Measurements from ENCODE around the gene LAMB2.

Gene LAMB2

DNA sequence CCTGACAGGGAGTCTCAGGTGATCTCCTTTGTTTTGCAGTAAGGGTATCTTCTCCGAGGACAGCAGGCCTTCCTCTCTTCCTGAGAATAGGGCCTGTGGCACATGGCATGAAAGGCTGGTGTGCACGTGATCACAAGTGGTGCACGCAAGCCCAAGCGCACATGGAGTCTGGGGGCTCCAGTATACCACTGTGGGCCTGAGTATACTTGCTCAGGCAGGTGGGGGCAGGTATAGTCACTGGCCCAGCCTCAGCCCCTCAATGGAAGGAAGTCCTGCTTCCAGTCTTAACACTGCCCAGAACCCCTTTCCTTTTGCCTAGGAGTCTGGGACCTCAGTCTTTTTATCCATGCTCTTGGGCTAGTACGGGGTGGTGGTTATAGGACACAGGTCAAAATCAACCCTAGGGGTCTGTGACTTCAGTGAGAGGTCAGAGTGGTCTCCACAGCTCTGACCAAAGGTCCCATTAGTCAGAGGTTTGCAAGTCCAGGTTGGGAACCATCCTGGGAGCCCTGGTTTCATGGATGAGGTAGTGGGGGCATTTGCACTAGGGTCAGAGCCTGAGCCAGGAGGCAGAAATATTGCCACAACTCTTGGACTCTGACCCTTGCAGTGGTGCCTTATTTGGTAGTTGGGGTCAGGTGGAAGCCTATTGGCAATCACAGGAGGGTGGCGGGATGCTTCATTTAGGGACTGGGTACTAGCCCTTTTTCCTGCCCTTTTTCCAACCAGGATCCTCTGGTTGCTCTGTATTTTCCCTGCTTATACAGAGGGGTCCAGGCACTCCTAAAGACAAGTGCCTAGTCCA lies 34.1 kb upstream of the LAMB2 start:
- peaks cover 10% of the 10 kb centered on the region for H3K4me1 ChIP-seq
- DNase-seq (ENCODE audit: low spot score in 2 of 2), result no peak
- H3K27me3 ChIP-seq (ENCODE audit: low read depth), result no peaks in the 10 kb centered on the region
- peak overlapping the region; percentile 88 for H3K4me3 ChIP-seq
- no peaks in the 10 kb centered on the region for H3K9me3 ChIP-seq
- H3K36me3 ChIP-seq (replicated peaks), result peaks cover 20% of the 10 kb centered on the region
- in situ Hi-C loops (cut with MboI; ENCODE audit: low sequenced_read_pairs), result loop anchor here (25.0 kb wide), 1 partner anchor 270 kb away; the partner anchor contains the start of gene NICN1

DNA sequence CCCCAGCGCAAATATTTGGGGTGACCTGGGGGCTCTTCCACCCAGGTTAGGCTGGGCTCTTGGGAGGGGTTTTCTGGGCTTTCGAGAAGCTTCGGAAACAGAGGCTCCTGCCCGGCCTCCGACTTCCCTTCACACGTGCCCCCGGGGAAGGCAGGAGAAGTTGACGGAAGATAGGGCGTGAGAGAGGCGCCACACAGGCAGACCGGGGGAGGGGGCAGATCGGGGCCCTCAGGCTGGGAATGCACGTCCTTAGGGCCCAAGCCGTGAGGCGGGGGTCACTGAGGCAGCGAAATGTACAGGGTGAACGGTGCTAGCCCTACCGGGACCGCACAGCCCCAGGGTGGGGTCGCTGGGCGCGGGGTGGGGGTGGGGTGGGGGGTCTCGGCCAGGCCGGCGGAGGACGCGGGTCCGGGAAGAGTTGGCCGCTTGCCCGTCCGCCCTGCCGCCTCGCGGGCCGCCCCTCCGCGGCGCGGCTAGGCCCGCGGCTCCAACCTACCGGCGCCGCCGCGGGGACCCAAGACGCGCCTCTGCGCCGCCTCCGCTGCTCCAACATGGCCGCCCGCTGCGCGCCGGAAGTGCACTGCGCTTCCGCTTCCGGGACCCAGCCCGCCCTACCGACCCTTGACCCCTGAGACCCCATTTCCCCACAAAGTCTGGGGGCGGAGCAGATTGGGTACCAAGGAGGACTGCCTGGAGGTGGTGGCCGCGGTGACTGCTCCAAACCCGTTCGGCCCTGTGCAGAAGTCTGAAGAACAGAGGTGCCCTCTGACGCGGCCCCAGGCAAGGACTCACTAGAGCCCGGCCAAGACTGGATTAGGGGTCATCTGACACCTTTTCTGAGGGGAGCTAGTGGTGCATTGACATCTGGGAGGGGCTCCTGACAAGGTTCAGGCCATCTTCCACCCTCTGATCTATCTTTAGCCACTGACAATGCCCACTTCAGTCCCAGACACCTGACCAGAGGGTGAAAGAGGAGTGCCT lies 33.2 kb upstream of the LAMB2 start, which contains the start of gene CCDC71:
Gene CCDC71, minus strand, starts transcription at position 561 of the 981 bp plus-strand sequence. CDS start 2,123 bp downstream, outside the sequence.
- no peaks in the 10 kb centered on the region for H3K27me3 ChIP-seq (ENCODE audit: low read depth)
- H3K4me1 ChIP-seq, result peaks cover 9% of the 10 kb centered on the region
- peaks cover 20% of the 10 kb centered on the region for H3K36me3 ChIP-seq (replicated peaks)
- in situ Hi-C loops (cut with MboI; ENCODE audit: low sequenced_read_pairs), result loop anchor here (25.0 kb wide), 1 partner anchor 271 kb away; the partner anchor contains the start of gene NICN1
- DNase-seq (ENCODE audit: low spot score in 2 of 2), result peak; percentile 58 to 85
- peak within 1 kb of the TSS; percentile 88 for H3K4me3 ChIP-seq
- no peaks in the 10 kb centered on the region for H3K9me3 ChIP-seq

DNA sequence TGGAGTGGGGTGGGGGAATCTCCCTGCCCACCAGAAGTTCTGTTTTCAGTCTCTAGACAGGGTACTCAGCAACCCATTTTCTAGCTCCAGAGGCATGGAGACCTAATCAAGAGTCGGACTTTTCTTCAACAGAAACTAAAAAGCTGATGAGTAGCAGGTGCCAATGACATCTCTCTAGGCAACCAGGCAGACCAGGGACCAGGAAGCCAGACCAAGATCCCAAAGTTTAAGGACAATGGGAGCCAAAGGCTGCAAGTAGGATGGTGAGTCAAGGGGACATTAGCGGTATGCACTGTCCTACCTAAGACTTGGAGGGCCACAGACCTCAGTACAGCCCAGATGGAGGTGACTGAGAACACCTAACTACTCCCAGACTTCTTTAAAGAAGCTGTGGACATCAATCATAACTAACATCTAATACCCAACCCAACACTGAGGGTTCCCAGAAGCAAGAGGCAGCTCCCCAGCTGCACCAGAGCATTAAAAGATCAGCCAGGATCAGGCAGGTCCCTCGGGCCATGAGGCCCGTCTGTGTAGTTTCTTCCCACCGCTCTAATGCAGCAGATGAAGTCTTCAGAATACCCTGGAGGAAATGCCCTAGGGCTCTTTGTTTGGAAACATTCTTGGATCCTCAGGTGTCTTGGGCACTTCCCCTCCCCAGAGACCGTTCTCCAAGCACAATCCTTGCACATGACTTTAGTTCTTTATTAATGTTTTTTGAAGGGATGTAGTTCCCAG lies 32.3 kb upstream of the LAMB2 start:
- H3K27me3 ChIP-seq (ENCODE audit: low read depth), result no peaks in the 10 kb centered on the region
- in situ Hi-C loops (cut with MboI; ENCODE audit: low sequenced_read_pairs), result loop anchor here (25.0 kb wide), 1 partner anchor 272 kb away; the partner anchor contains the start of gene NICN1
- peaks cover 9% of the 10 kb centered on the region for H3K4me1 ChIP-seq
- H3K9me3 ChIP-seq, result no peaks in the 10 kb centered on the region
- DNase-seq (ENCODE audit: low spot score in 2 of 2), result peak in 1 of 2 experiments; percentile 18
- H3K36me3 ChIP-seq (replicated peaks), result peaks cover 20% of the 10 kb centered on the region
- H3K4me3 ChIP-seq, result peak overlapping the region; percentile 88

DNA sequence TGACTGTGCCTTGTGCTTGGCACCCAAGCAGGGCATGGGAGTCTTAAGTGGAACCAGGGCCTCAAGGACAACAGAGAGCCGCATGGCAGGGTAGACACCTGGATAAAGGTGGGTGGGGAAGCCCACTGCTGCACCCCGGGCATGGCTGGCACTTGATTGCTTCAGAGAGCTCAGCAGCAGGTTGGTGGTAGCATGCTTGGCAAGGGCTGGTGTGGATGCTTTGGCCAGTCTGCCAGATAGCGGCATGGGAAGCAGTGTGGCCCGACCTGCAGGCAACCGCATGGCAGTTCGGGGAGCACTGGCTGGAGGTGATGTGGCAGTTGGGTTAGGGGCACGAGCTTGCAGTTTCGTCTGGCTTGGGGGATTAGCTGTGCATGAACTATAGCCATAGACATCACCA lies 30.8 kb upstream of the LAMB2 start:
- H3K27me3 ChIP-seq (ENCODE audit: low read depth), result no peaks in the 10 kb centered on the region
- H3K9me3 ChIP-seq, result no peaks in the 10 kb centered on the region
- in situ Hi-C loops (cut with MboI; ENCODE audit: low sequenced_read_pairs), result loop anchor here (25.0 kb wide), 1 partner anchor 274 kb away; the partner anchor contains the start of gene NICN1
- peaks cover 20% of the 10 kb centered on the region for H3K36me3 ChIP-seq (replicated peaks)
- DNase-seq (ENCODE audit: low spot score in 2 of 2), result no peak
- no peak overlapping the region for H3K4me3 ChIP-seq
- peaks cover 9% of the 10 kb centered on the region for H3K4me1 ChIP-seq

DNA sequence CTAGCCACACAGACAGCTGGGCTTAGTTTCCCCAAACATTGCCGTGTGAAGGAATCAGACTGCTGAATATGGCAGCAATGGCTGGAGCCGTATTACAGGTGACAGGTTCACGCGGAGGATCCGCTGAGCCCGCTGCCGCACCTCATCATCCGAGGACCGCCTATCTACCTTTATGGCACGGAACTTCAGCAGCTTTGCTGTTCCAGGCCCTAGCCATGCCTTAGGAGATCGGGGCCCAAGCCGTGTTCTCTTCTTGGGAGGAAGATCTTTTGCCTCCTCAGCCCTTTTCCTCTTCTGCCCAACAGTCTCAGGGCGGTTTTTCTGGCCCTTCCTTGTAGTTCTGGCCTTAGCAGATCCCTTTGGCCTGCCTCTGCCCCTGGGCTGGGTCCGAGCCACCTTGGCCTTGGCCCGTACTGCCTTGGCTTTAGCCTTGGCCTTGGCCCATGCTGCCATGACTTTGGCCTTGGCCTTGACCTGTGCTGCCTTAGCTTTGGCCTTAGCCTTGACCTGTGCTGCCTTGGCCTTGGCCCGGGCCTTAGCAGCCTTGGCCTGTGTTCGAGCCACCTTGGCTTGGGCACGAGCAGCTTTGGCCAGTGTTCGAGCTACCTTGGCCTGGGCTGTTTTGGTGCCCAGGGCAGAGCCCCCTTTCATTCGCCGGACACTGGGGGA lies 30.0 kb upstream of the LAMB2 start:
- in situ Hi-C loops (cut with MboI; ENCODE audit: low sequenced_read_pairs), result loop anchor here (25.0 kb wide), 1 partner anchor 274 kb away; the partner anchor contains the start of gene NICN1
- peaks cover 20% of the 10 kb centered on the region for H3K36me3 ChIP-seq (replicated peaks)
- peaks cover 9% of the 10 kb centered on the region for H3K4me1 ChIP-seq
- no peak for DNase-seq (ENCODE audit: low spot score in 2 of 2)
- no peak overlapping the region for H3K4me3 ChIP-seq
- no peaks in the 10 kb centered on the region for H3K27me3 ChIP-seq (ENCODE audit: low read depth)
- H3K9me3 ChIP-seq, result no peaks in the 10 kb centered on the region

DNA sequence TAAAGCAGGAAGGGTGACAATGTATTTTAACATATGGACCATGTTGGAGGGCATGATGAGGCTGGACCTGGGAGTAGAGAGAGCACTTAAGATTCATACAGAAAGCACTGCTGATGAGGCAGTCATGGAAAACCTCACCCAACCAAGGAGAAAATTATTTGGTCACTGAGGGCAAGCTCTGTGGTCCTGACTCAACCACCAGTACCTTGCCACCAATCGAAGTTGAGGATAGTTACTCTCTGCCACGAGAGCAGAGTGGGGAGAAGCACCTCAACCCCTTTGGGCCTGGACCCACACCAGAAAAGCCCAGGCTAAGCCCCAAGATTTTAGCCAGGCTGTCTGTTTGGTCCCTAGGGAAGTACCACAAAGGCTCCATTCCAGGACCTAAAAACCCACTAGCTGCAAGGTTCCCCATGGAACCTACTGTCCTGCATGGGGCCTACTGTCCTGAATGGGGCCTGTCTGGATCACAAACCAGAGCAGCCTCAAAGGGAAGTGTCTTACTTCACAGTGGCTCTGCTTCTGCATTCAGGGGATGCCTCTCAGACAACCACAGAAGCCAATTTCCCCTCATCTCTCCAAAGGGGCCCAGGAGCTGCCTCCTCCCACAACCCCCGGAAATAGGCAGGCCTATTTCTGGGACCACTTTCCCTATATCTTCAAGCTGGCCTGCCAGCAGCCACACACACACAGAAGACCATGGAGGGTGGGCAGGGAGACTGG lies 29.1 kb upstream of the LAMB2 start:
- peaks cover 9% of the 10 kb centered on the region for H3K4me1 ChIP-seq
- in situ Hi-C loops (cut with MboI; ENCODE audit: low sequenced_read_pairs), result loop anchor here (25.0 kb wide), 1 partner anchor 275 kb away; the partner anchor contains the start of gene NICN1
- no peak for DNase-seq (ENCODE audit: low spot score in 2 of 2)

DNA sequence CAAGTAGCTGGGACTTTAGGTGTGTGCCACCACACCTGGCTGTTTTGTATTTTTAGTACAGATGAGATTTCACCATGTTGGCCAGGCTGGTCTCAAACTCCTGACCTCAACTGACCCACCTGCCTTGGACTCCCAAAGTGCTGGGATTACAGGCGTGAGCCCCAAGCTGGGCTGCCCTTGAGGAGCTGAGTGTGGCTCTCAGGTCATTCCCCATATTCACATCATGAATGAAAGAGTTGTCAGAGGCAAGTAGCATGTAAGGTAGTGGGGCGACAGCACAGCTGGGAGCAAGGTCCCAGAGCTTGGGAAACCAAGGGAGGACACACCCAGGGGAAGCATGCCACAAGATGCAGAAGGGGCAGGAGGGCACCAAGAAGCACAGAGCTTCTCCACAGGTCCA lies 28.3 kb upstream of the LAMB2 start:
- H3K27me3 ChIP-seq (ENCODE audit: low read depth), result no peaks in the 10 kb centered on the region
- DNase-seq (ENCODE audit: low spot score in 2 of 2), result no peak
- H3K4me3 ChIP-seq, result no peak overlapping the region
- H3K36me3 ChIP-seq (replicated peaks), result peaks cover 20% of the 10 kb centered on the region
- in situ Hi-C loops (cut with MboI; ENCODE audit: low sequenced_read_pairs), result loop anchor here (25.0 kb wide), 1 partner anchor 276 kb away; the partner anchor contains the start of gene NICN1
- H3K4me1 ChIP-seq, result peaks cover 4% of the 10 kb centered on the region
- no peaks in the 10 kb centered on the region for H3K9me3 ChIP-seq

More for the DNA sequence above, 29.1 kb upstream of the LAMB2 start:
- H3K36me3 ChIP-seq (replicated peaks), result peaks cover 20% of the 10 kb centered on the region
- no peaks in the 10 kb centered on the region for H3K27me3 ChIP-seq (ENCODE audit: low read depth)
- H3K9me3 ChIP-seq, result no peaks in the 10 kb centered on the region
- H3K4me3 ChIP-seq, result no peak overlapping the region

DNA sequence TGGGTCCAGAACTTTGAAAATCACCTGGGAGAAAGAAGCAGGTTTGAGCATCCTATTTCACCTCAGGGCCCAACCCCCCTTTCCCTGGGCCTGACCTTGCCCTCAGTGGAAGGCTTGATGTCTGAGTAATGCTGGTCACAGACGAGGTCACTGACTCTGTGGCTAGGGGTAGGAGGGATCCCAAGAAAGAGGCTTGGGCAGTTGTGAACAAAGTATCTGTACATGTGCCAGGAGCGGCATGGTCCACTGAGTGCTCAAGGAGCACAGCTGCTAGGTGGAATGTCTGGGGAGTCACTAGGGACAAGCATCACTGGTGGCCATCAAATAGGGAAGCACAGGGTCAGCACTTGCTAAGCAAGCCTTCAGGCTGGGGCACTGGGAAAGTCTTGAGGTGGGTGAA lies 25.9 kb upstream of the LAMB2 start:
- in situ Hi-C loops (cut with MboI; ENCODE audit: low sequenced_read_pairs), result loop anchor here (25.0 kb wide), 1 partner anchor 279 kb away; the partner anchor contains the start of gene NICN1
- peaks cover 12% of the 10 kb centered on the region for H3K36me3 ChIP-seq (replicated peaks)
- no peaks in the 10 kb centered on the region for H3K4me1 ChIP-seq
- H3K4me3 ChIP-seq, result no peak overlapping the region
- H3K9me3 ChIP-seq, result no peaks in the 10 kb centered on the region
- no peak for DNase-seq (ENCODE audit: low spot score in 2 of 2)
- no peaks in the 10 kb centered on the region for H3K27me3 ChIP-seq (ENCODE audit: low read depth)

DNA sequence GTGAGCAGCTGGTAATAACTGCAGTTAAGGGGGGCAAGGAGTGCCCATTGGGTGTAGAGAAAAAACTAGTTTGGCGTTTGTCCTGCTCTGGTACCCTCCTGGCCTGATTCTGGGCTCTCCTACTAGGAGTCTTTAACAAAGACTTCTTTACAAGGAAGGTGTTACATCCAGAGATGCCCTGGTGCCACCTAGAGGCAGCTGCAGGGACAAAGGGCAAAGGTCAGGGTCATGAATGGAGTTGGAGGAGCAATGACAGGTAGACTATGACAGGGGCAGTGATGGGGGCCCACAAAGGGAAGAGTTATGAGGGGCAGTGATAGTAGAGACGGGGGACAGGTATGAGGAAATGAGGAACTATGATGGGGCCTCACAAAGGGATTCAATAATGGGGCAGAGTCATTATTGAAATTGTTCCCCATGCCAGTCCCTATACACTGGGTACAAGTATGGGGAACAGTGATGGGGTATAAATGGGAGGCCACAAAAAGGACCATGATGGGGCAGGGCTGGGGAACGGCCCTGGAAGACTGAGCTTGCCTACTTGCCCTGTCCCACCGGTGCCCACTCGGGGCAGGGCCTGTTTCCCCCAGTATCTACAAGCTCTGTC lies 25.4 kb upstream of the LAMB2 start:
- H3K27me3 ChIP-seq (ENCODE audit: low read depth), result no peaks in the 10 kb centered on the region
- no peak overlapping the region for H3K4me3 ChIP-seq
- H3K36me3 ChIP-seq (replicated peaks), result peaks cover 6% of the 10 kb centered on the region
- H3K4me1 ChIP-seq, result no peaks in the 10 kb centered on the region
- DNase-seq (ENCODE audit: low spot score in 2 of 2), result peak in 1 of 2 experiments; percentile 66
- in situ Hi-C loops (cut with MboI; ENCODE audit: low sequenced_read_pairs), result loop anchor here (25.0 kb wide), 1 partner anchor 279 kb away; the partner anchor contains the start of gene NICN1
- no peaks in the 10 kb centered on the region for H3K9me3 ChIP-seq

DNA sequence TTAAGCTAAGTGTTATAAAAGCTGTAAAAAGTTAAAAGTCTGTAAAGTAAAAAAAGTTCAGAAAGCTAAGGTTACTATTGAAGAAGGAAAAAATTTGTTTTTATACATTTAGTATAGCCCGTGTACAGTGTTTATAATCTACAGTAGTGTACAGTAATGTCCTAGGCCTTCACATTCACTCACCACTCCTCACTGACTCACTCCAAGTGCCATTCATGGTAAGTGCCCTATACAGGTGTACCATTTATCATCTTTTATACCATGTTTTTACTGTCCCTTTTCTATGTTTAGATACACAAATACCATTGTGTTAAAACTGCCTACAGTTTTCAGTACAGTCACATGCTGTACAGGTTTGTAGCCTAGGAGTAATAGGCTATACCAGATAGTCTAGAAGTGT lies 24.4 kb upstream of the LAMB2 start:
- in situ Hi-C loops (cut with MboI; ENCODE audit: low sequenced_read_pairs), result loop anchor here (25.0 kb wide), 1 partner anchor 280 kb away; the partner anchor contains the start of gene NICN1
- Histone ChIP-seq H3K4me1 (no peaks in the 10 kb centered on the region), H3K9me3 (no peaks in the 10 kb centered on the region), H3K27me3 (ENCODE audit: low read depth) (no peaks in the 10 kb centered on the region), H3K36me3 (replicated peaks) (no peaks in the 10 kb centered on the region; the same call in none of the 2 replicates), H3K4me3 (no peak overlapping the region)
- no peak for DNase-seq (ENCODE audit: low spot score in 2 of 2)

DNA sequence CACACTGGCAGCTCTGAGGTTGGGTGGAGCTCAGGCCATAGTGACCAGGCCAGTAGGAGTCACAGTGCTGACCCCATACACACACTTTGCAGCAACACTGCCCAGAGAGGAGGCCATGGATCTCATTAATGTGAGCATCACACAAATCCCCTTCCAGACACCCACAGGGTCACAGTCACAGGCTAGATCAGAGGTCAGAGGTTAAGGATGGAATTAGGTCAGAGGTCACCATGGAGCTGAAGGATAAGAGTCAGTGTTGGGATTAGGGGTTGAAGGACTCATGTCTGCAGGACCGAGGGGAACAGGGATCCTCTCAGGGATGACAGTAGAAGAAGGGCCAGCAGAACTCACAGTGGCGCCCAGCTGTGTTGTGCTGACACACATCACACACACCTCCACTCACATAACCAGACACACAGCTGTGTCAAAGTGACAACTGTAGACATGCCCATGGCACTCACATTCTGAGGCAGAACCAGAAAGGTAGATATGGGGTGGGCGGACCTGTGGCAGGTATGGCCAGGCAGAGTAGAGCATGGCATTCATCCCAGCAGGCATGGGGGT lies 20.6 kb upstream of the LAMB2 start:
- in situ Hi-C loops (cut with MboI; ENCODE audit: low sequenced_read_pairs), result loop anchor here (25.0 kb wide), 1 partner anchor 284 kb away; the partner anchor contains the start of gene NICN1
- Histone ChIP-seq H3K4me3 (no peak overlapping the region), H3K36me3 (replicated peaks) (no peaks in the 10 kb centered on the region), H3K4me1 (no peaks in the 10 kb centered on the region), H3K27me3 (ENCODE audit: low read depth) (no peaks in the 10 kb centered on the region), H3K9me3 (no peaks in the 10 kb centered on the region)
- DNase-seq (ENCODE audit: low spot score in 2 of 2), result no peak
